Measurements from ENCODE around the gene KIF17. TPM values are rescaled to one million over a fixed set of nuclear protein-coding genes. Genes with fewer than 3 reads are reported as not detected.

KIF17 gene
- total RNA-seq, 1 donor from 2014 or later = not detected

- intact Hi-C loops (cut with micrococcal nuclease) = no loop called here
- TF ChIP-seq CTCF (IDR thresholded peaks at IDR 0.05) = no peak
- no peak overlapping the region for H3K4me3 Mint-ChIP-seq
- DNase-seq (no peak), ATAC-seq (ENCODE audit: low read depth) (no peak)
- H3K27ac Mint-ChIP-seq = no peak overlapping the region
- H3K36me3 Mint-ChIP-seq (ENCODE audit: low read depth) = no peaks in the 10 kb centered on the region
- H3K9me3 Mint-ChIP-seq = no peaks in the 10 kb centered on the region
- POLR2A ChIA-PET = no interaction called here
- peaks cover 7% of the 10 kb centered on the region for H3K27me3 Mint-ChIP-seq
- no peaks in the 10 kb centered on the region for H3K4me1 Mint-ChIP-seq
- CTCF ChIA-PET = interaction anchor here (0.9 kb wide), 1 partner anchor 28 kb away, joined by 5 read pairs; no protein-coding TSS in a partner anchor
These were observed 6.8 kb upstream of the KIF17 start for GRCh38 chr1:20724364-20725188.

- DNase-seq = no peak
- H3K4me1 Mint-ChIP-seq = peaks cover 1% of the 10 kb centered on the region
These were observed 5.9 kb upstream of the KIF17 start for GRCh38 chr1:20723537-20724363.

GRCh38 chr1:20723159-20723536, 5.3 kb upstream of the KIF17 start:
- intact Hi-C loops (cut with micrococcal nuclease) = no loop called here
- CTCF ChIA-PET = no interaction called here
- ATAC-seq (ENCODE audit: low read depth) (no peak), DNase-seq (no peak)
- peaks cover 3% of the 10 kb centered on the region for H3K4me1 Mint-ChIP-seq
- POLR2A ChIA-PET = no interaction called here
- no peak for TF ChIP-seq CTCF (IDR thresholded peaks at IDR 0.05)
- H3K27me3 Mint-ChIP-seq = peaks cover 5% of the 10 kb centered on the region
- H3K27ac Mint-ChIP-seq = no peak overlapping the region
- H3K36me3 Mint-ChIP-seq (ENCODE audit: low read depth) = no peaks in the 10 kb centered on the region
- H3K9me3 Mint-ChIP-seq = no peaks in the 10 kb centered on the region
- no peak overlapping the region for H3K4me3 Mint-ChIP-seq

More at GRCh38 chr1:20723537-20724363, 5.9 kb upstream of the KIF17 start:
- Mint-ChIP-seq H3K36me3 (ENCODE audit: low read depth) (no peaks in the 10 kb centered on the region), H3K27me3 (peaks cover 6% of the 10 kb centered on the region), H3K4me3 (no peak overlapping the region), H3K27ac (no peak overlapping the region), H3K9me3 (no peaks in the 10 kb centered on the region)
- no peak for TF ChIP-seq CTCF (IDR thresholded peaks at IDR 0.05)
- intact Hi-C loops (cut with micrococcal nuclease) = no loop called here
- POLR2A ChIA-PET = no interaction called here
- no peak for ATAC-seq (ENCODE audit: low read depth)
- CTCF ChIA-PET = interaction anchor here (0.9 kb wide), 1 partner anchor 27 kb away, joined by 5 read pairs; no protein-coding TSS in a partner anchor

- Mint-ChIP-seq H3K27me3 (peaks cover 9% of the 10 kb centered on the region), H3K4me1 (peaks cover 9% of the 10 kb centered on the region), H3K36me3 (ENCODE audit: low read depth) (no peaks in the 10 kb centered on the region), H3K27ac (no peak overlapping the region), H3K4me3 (no peak overlapping the region), H3K9me3 (no peaks in the 10 kb centered on the region)
- TF ChIP-seq CTCF (IDR thresholded peaks at IDR 0.05) = no peak
- DNase-seq (no peak), ATAC-seq (ENCODE audit: low read depth) (no peak)
- ChIA-PET CTCF (no interaction called here), POLR2A (interaction anchor here (0.6 kb wide), 1 partner anchor 15 kb away, joined by 5 read pairs; no protein-coding TSS in a partner anchor)
- intact Hi-C loops (cut with micrococcal nuclease) = no loop called here
These were observed 3.6 kb upstream of the KIF17 start for GRCh38 chr1:20721117-20722061.

Data from activated B cell treated with CpG ODN at 0.5 μM for 24 hours (primary cell).